NCI-H1092 treated with DMSO at 0.1 percent for 48 hours (cell line): ENCODE measurements around the gene MANSC4.
"Not testable (repeated sequence)": the region's sequence is repeated elsewhere in the genome, so short reads cannot be mapped to it uniquely, and the experiment has no call there.

Experiments used
- DNase-seq: peaks from one replicate; lab custom pipeline; 2025; lab: John Stamatoyannopoulos, UW

The MANSC4 gene

GRCh38 chr12:27751386-27752047 is 28.5 kb downstream of the MANSC4 start:
- DNase-seq, result no peak

- DNase-seq, result no peak
Measured at GRCh38 chr12:27747111-27747820, 32.8 kb downstream of the MANSC4 start.

DNA sequence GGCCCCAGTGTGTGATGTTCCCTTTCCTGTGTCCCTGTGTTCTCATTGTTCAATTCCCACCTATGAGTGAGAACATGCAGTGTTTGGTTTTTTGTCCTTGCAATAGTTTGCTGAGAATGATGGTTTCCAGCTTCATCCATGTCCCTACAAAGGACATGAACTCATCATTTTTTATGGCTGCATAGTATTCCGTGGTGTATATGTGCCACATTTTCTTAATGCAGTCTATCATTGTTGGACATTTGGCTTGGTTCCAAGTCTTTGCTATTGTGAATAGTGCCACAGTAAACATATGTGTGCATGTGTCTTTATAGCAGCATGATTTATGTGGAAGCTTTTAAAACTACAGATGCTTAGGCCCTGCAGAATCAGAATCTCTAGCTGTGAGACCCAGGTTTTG is 34.3 kb downstream of the MANSC4 start:
- DNase-seq, result not testable (repeated sequence)

- no peak for DNase-seq
Measured at GRCh38 chr12:27743601-27744000, 36.4 kb downstream of the MANSC4 start.

GRCh38 chr12:27734321-27734720 is 45.7 kb downstream of the MANSC4 start:
- DNase-seq, result not testable (repeated sequence)

- DNase-seq, result no peak
Measured at GRCh38 chr12:27733791-27734190, 46.2 kb downstream of the MANSC4 start.

DNA sequence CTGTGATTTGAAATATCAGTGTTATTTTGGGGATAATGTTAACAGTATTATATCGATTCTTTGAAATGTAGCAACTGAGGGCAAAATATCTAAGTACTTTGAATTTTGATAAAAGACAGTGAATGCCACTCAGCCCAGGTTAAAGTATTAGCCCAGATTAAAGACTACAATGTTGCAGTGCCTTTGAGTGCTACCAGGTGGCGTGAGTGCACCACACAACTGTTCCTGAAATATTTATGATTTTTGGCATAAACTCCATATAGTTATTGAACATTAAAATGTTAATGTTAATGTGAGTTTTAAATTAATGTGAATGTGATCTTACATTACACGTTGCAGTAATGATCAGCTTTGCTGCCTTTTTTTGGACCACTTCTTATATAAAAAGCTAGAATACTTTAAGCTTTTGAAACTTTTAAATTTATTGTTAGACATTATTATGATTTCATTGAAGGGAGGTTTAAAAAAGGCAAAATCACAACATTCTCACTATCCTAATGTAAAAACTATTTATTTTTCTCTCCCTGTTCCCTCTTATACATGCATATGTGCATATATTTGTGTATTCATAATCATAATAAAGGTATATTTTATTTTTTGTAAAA is 46.9 kb downstream of the MANSC4 start:
- DNase-seq, result no peak

GRCh38 chr12:27732281-27732680 is 47.8 kb downstream of the MANSC4 start:
- no peak for DNase-seq

- DNase-seq, result no peak
Measured at GRCh38 chr12:27730097-27730588, 49.9 kb downstream of the MANSC4 start.

DNA sequence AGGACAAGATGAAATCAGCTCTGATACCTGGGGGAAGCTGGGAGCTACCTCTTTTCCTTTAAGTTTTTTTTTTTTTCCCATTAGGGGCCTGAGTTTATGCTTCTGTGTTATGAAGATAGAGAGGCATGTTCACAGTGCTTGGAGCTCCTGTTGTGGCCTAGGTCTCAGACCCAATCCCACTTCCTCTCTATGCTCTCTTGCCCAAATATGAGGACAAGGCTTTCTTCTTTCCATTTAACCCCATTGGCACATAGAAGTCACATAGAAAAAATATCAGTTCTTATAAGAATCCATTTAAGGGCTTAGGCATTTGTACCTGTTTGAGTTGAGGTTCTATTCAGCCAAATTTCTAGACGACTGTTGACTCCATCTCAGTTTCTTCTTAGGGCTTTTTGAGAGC is 56.8 kb downstream of the MANSC4 start:
- no peak for DNase-seq
